Measurements from ENCODE around the gene HOXA11.

HOXA11 gene

GRCh38 chr7:27139334-27140125 is 45.5 kb downstream of the HOXA11 start:
- H3K9me3 ChIP-seq (ENCODE audit: control insufficient read depth, insufficient read depth, low read length), result no peaks in the 10 kb centered on the region
- no peak for TF ChIP-seq EZH2phosphoT487 (IDR thresholded peaks at IDR 0.05; ENCODE audit: borderline replicate concordance, low read length)
- H3K4me2 ChIP-seq (ENCODE audit: low read length), result no peak overlapping the region
- no peaks in the 10 kb centered on the region for H3K4me1 ChIP-seq (ENCODE audit: control insufficient read depth, low read length)
- H3K27ac ChIP-seq (ENCODE audit: low read depth, low read length), result no peak overlapping the region
- no peaks in the 10 kb centered on the region for H3F3A ChIP-seq (ENCODE audit: control insufficient read depth, insufficient read depth)
- H3K4me3 ChIP-seq (ENCODE audit: low read length), result no peak overlapping the region
- peaks cover 46% of the 10 kb centered on the region for H3K27me3 ChIP-seq (ENCODE audit: control insufficient read depth, low read length)
- H4K20me1 ChIP-seq (ENCODE audit: control insufficient read depth, insufficient read depth, low read depth, low read length), result no peaks in the 10 kb centered on the region
- H3K9me2 ChIP-seq (replicated peaks; ENCODE audit: control insufficient read depth, low read length), result no peaks in the 10 kb centered on the region
- H3K36me3 ChIP-seq (ENCODE audit: control insufficient read depth, low read length), result no peaks in the 10 kb centered on the region
- H3K79me2 ChIP-seq (ENCODE audit: control insufficient read depth, low read length), result no peaks in the 10 kb centered on the region

GRCh38 chr7:27138985-27139333 is 46.1 kb downstream of the HOXA11 start:
- Histone ChIP-seq H3K4me3 (ENCODE audit: low read length) (no peak overlapping the region), H3K4me2 (ENCODE audit: low read length) (no peak overlapping the region), H3K4me1 (ENCODE audit: control insufficient read depth, low read length) (no peaks in the 10 kb centered on the region), H3K9me2 (replicated peaks; ENCODE audit: control insufficient read depth, low read length) (no peaks in the 10 kb centered on the region), H3K79me2 (ENCODE audit: control insufficient read depth, low read length) (no peaks in the 10 kb centered on the region), H3K27ac (ENCODE audit: low read depth, low read length) (no peak overlapping the region), H3F3A (ENCODE audit: control insufficient read depth, insufficient read depth) (no peaks in the 10 kb centered on the region), H4K20me1 (ENCODE audit: control insufficient read depth, insufficient read depth, low read depth, low read length) (no peaks in the 10 kb centered on the region), H3K27me3 (ENCODE audit: control insufficient read depth, low read length) (peaks cover 50% of the 10 kb centered on the region), H3K9me3 (ENCODE audit: control insufficient read depth, insufficient read depth, low read length) (no peaks in the 10 kb centered on the region), H3K36me3 (ENCODE audit: control insufficient read depth, low read length) (no peaks in the 10 kb centered on the region)
- TF ChIP-seq CTCF (IDR thresholded peaks at IDR 0.05; ENCODE audit: low read depth, low read length, poor library complexity, severe bottlenecking) (no peak), EZH2phosphoT487 (IDR thresholded peaks at IDR 0.05; ENCODE audit: borderline replicate concordance, low read length) (no peak)

- no peaks in the 10 kb centered on the region for H3K36me3 ChIP-seq (ENCODE audit: control insufficient read depth, low read length)
- no peaks in the 10 kb centered on the region for H3F3A ChIP-seq (ENCODE audit: control insufficient read depth, insufficient read depth)
- no peaks in the 10 kb centered on the region for H4K20me1 ChIP-seq (ENCODE audit: control insufficient read depth, insufficient read depth, low read depth, low read length)
- no peak overlapping the region for H3K27ac ChIP-seq (ENCODE audit: low read depth, low read length)
- TF ChIP-seq CTCF (IDR thresholded peaks at IDR 0.05; ENCODE audit: low read depth, low read length, poor library complexity, severe bottlenecking), result no peak
- no peak for TF ChIP-seq EZH2phosphoT487 (IDR thresholded peaks at IDR 0.05; ENCODE audit: borderline replicate concordance, low read length)
- H3K4me2 ChIP-seq (ENCODE audit: low read length), result no peak overlapping the region
- H3K9me2 ChIP-seq (replicated peaks; ENCODE audit: control insufficient read depth, low read length), result no peaks in the 10 kb centered on the region
- H3K9me3 ChIP-seq (ENCODE audit: control insufficient read depth, insufficient read depth, low read length), result no peaks in the 10 kb centered on the region
- H3K27me3 ChIP-seq (ENCODE audit: control insufficient read depth, low read length), result peaks cover 55% of the 10 kb centered on the region
- H3K79me2 ChIP-seq (ENCODE audit: control insufficient read depth, low read length), result no peaks in the 10 kb centered on the region
- no peak overlapping the region for H3K4me3 ChIP-seq (ENCODE audit: low read length)
- H3K4me1 ChIP-seq (ENCODE audit: control insufficient read depth, low read length), result no peaks in the 10 kb centered on the region
Measured at GRCh38 chr7:27138472-27138871, 46.6 kb downstream of the HOXA11 start.

GRCh38 chr7:27137640-27138315 is 47.3 kb downstream of the HOXA11 start:
- no peak overlapping the region for H3K27ac ChIP-seq (ENCODE audit: low read depth, low read length)
- H3K79me2 ChIP-seq (ENCODE audit: control insufficient read depth, low read length), result no peaks in the 10 kb centered on the region
- H3F3A ChIP-seq (ENCODE audit: control insufficient read depth, insufficient read depth), result no peaks in the 10 kb centered on the region
- peaks cover 59% of the 10 kb centered on the region for H3K27me3 ChIP-seq (ENCODE audit: control insufficient read depth, low read length)
- no peaks in the 10 kb centered on the region for H3K4me1 ChIP-seq (ENCODE audit: control insufficient read depth, low read length)
- no peaks in the 10 kb centered on the region for H3K36me3 ChIP-seq (ENCODE audit: control insufficient read depth, low read length)
- no peaks in the 10 kb centered on the region for H3K9me3 ChIP-seq (ENCODE audit: control insufficient read depth, insufficient read depth, low read length)
- no peaks in the 10 kb centered on the region for H4K20me1 ChIP-seq (ENCODE audit: control insufficient read depth, insufficient read depth, low read depth, low read length)
- TF ChIP-seq EZH2phosphoT487 (IDR thresholded peaks at IDR 0.05; ENCODE audit: borderline replicate concordance, low read length), result no peak
- no peak for TF ChIP-seq CTCF (IDR thresholded peaks at IDR 0.05; ENCODE audit: low read depth, low read length, poor library complexity, severe bottlenecking)
- H3K4me3 ChIP-seq (ENCODE audit: low read length), result no peak overlapping the region
- no peaks in the 10 kb centered on the region for H3K9me2 ChIP-seq (replicated peaks; ENCODE audit: control insufficient read depth, low read length)
- no peak overlapping the region for H3K4me2 ChIP-seq (ENCODE audit: low read length)

Measured in DOHH2 (cell line).